A549 (cell line): Measurements from ENCODE around the gene TNP2. TPM values are rescaled to one million over a fixed set of nuclear protein-coding genes. Genes with fewer than 3 reads are reported as not detected.
"Not testable (repeated sequence)": the region's sequence is repeated elsewhere in the genome, so short reads cannot be mapped to it uniquely, and the experiment has no call there.

Source experiments
- ATAC-seq, 2 experiments: fragments of 200-7000 bp in 1 of 2; fragments of >200 bp in 1 of 2; cut with Nextera tagmentation in 1 of 2; cut with Tn5 transposase in 1 of 2; 3 replicates each; pipeline versions ENCODE4 v1.8.0 to v1.9.1; 2018 to 2020; ENCODE audit warnings: mild to moderate bottlenecking in 1 of 2, moderate library complexity in 1 of 2
- CTCF ChIA-PET: fragments of 300-600 bp; sonication (Branson Sonifier 250); formaldehyde crosslinking; extraction: SDS; loops from one replicate; lab custom pipeline; 2021; ENCODE audit warnings: antibody characterized with exemption, inconsistent platforms; lab: Yijun Ruan, JAX
- POLR2A ChIA-PET: fragments of 350-600 bp; formaldehyde crosslinking; extraction: SDS; loops from one replicate; lab custom pipeline; 2021; ENCODE audit warnings: antibody characterized with exemption, inconsistent platforms; lab: Yijun Ruan, JAX
- DNase-seq, 2 experiments: peaks; one replicate each; pipeline versions ENCODE4 v3.0.0 to v3.0.0-alpha.2; 2011 to 2016; ENCODE audit warnings: low read depth in 1 of 2, low spot score in 1 of 2
- FAIRE-seq: peaks from 2 replicates; lab custom pipeline; 2011; peaks lifted over from hg19 to GRCh38; lab: Jason Lieb, UNC
- H3K27ac ChIP-seq, 2 experiments: fragments of >200 bp; sonication (Bioruptor Twin); formaldehyde crosslinking; 3 replicates each; pipeline ENCODE4 v1.5.1; 2016 to 2017
- H3K4me1 ChIP-seq: fragments of >200 bp; sonication (Bioruptor Twin); formaldehyde crosslinking; 3 replicates; pipeline ENCODE4 v1.6.1; 2016
- H3K4me2 ChIP-seq: fragments of >200 bp; sonication (Bioruptor Twin); formaldehyde crosslinking; 3 replicates; pipeline ENCODE4 v1.6.1; 2016
- H3K4me3 ChIP-seq: fragments of >200 bp; sonication (Bioruptor Twin); formaldehyde crosslinking; 3 replicates; pipeline ENCODE4 v1.5.1; 2016
- H3K9me3 ChIP-seq: fragments of >200 bp; sonication (Bioruptor Twin); formaldehyde crosslinking; 3 replicates; pipeline ENCODE4 v1.6.1; 2016
- CBX8 ChIP-seq: fragments of 200-600 bp; sonication (generic); IDR thresholded peaks from 2 replicates; pipeline ENCODE4 v1.6.1; 2016
- CHD4 ChIP-seq: fragments of 200-600 bp; sonication (generic); IDR thresholded peaks from 2 replicates; pipeline ENCODE4 v1.6.1; 2016; ENCODE audit warnings: antibody characterized with exemption, mild to moderate bottlenecking, borderline replicate concordance
- EHMT2 ChIP-seq: fragments of 200-600 bp; sonication (generic); IDR thresholded peaks from 2 replicates; pipeline ENCODE4 v1.6.1; 2016; ENCODE audit warnings: antibody characterized with exemption, low read depth, mild to moderate bottlenecking, moderate library complexity
- ESRRA ChIP-seq: fragments of 150-350 bp; IDR thresholded peaks from 2 replicates; pipeline ENCODE4 v1.6.1; 2014; ENCODE audit warnings: mild to moderate bottlenecking, low read length, borderline replicate concordance
- FOXS1 ChIP-seq: fragments of 250-450 bp; sonication (Bioruptor Pico); IDR thresholded peaks from 2 replicates; pipeline ENCODE4 v1.5.0; 2020; ENCODE audit warnings: mild to moderate bottlenecking, moderate library complexity
- HDAC2 ChIP-seq: fragments of 200-600 bp; sonication (generic); IDR thresholded peaks from 2 replicates; pipeline ENCODE4 v1.6.1; 2016
- HEYL ChIP-seq: fragments of 250-450 bp; sonication (Bioruptor Pico); IDR thresholded peaks from 2 replicates; pipeline ENCODE4 v1.8.0; 2021; ENCODE audit warnings: mild to moderate bottlenecking, moderate library complexity
- MYC ChIP-seq: IDR thresholded peaks from 2 replicates; pipeline ENCODE4 v1.6.1; 2012; ENCODE audit warnings: mild to moderate bottlenecking, inconsistent platforms, low read length, improper control_type of control experiment, borderline replicate concordance
- NPAS2 ChIP-seq: fragments of 250-450 bp; sonication (Bioruptor Pico); IDR thresholded peaks from 2 replicates; pipeline ENCODE4 v1.8.0; 2022; ENCODE audit warnings: mild to moderate bottlenecking, moderate library complexity, borderline replicate concordance
- RFX5 ChIP-seq: fragments of 450-650 bp; IDR thresholded peaks from 2 replicates; pipeline ENCODE4 v1.7.1; 2014; ENCODE audit warnings: antibody characterized with exemption, mild to moderate bottlenecking, moderate library complexity
- RNF2 ChIP-seq: fragments of 200-600 bp; sonication (generic); IDR thresholded peaks from 2 replicates; pipeline ENCODE4 v1.6.1; 2016; ENCODE audit warnings: low read depth, mild to moderate bottlenecking, antibody characterized with exemption, moderate library complexity, borderline replicate concordance
- SREBF2 ChIP-seq: fragments of 450-650 bp; IDR thresholded peaks from 2 replicates; pipeline ENCODE4 v1.6.1; 2014; ENCODE audit warnings: mild to moderate bottlenecking, moderate library complexity
- TFCP2L1 ChIP-seq: fragments of 250-450 bp; sonication (Bioruptor Pico); IDR thresholded peaks from 2 replicates; pipeline ENCODE4 v1.5.0; 2021; ENCODE audit warnings: mild to moderate bottlenecking
- ZSCAN20 ChIP-seq: fragments of 250-450 bp; sonication (Bioruptor Pico); IDR thresholded peaks from 2 replicates; pipeline ENCODE4 v1.8.0; 2022; ENCODE audit warnings: mild to moderate bottlenecking, moderate library complexity
- WGBS: methylation state at CpG from one replicate; pipeline ENCODE4 v1.1.6; 2017; ENCODE audit errors: missing lambda C conversion rate; 5-methylcytosine and 5-hydroxymethylcytosine counted together
- polyA plus RNA-seq, 4 experiments: library from polyadenylated mRNA; depleted of rRNA in 3 of 4; stranded (reverse); fragments of >200 nt; fragmentation: RNase III in 1 of 4; extraction: RNeasy Plus Mini Kit Qiagen cat#74134 plus additional on column Dnase treatment in 1 of 4; gene quantifications; 2 replicates in 3 of 4; 3 replicates in 1 of 4; pipeline ENCODE4 v1.2.3, GENCODE V29; 2011 to 2017
- TF ChIP-seq, protein P1 (sequence below): fragments of 250-450 bp; sonication (Bioruptor Pico); IDR thresholded peaks from 2 replicates; pipeline ENCODE4 v1.5.0; 2020; ENCODE audit warnings: low read depth, mild to moderate bottlenecking, moderate library complexity
- TF ChIP-seq, protein P2 (sequence below): IDR thresholded peaks from 2 replicates; pipeline ENCODE4 v1.6.1; 2012
- TF ChIP-seq, protein P3 (sequence below): fragments of >200 bp; sonication (Bioruptor Twin); formaldehyde crosslinking; IDR thresholded peaks from 3 replicates; pipeline ENCODE4 v1.5.1; 2016

Gene TNP2
- polyA plus RNA-seq, 2 of the 4 experiments (the other 2 are of a cell fraction) = not detected

DNA sequence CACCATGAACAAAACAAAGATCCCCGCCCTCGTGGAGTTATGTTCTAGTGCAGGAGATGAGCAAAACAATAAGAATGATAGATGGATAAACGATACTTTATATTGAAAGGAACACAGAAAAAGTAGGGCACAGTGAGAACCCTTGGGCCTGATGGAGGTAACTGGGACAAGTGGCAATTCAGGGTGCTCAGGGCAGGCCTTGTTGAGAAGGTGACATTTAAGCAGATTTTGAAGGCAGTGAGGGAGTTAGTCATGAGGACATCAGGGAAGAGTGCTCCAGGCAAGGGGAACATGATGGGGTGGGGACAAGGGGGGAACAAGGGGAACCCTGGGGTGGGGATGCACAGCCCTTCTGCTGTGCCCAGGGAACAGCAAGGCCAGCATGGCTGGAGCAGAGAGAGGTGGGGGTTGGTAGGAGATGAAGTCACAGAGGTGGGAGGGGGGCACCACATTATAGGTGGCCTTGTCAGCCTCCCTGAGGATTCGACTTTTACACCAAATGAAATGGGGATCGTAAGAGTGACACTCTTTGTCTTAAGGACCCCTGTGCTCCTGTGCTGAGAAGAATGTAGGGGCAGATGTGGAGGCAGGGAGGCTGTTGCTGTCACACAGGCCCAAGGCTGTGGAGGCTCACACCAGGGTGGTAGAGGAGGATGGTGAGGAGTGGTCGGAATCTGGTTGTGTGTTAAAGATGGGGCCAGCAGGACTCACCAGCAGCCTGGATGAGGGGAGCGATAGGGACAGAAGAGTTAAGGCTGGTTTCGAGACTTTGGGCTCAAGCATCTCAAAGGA, 21.2 kb upstream of the TNP2 start:
- DNase-seq (no peak), FAIRE-seq (no peak), ATAC-seq (no peak)
- ChIA-PET POLR2A (no interaction called here), CTCF (interaction anchor here (1.6 kb wide), 1 partner anchor 34 kb away, joined by 7 read pairs; the partner anchor contains the start of gene SOCS1)
- H3K4me1 ChIP-seq = no peaks in the 10 kb centered on the region
- no peak overlapping the region for H3K4me3 ChIP-seq
- H3K4me2 ChIP-seq = no peak overlapping the region
- no peak overlapping the region for H3K27ac ChIP-seq
- TF ChIP-seq HDAC2 = no peak
- no peak for TF ChIP-seq RFX5
- TF ChIP-seq RNF2 = no peak
- TF ChIP-seq ZSCAN20 (CRISPR knock-in tag) = no peak
- no peak for TF ChIP-seq SREBF2
- TF ChIP-seq CHD4 = no peak
- TF ChIP-seq, protein P1, sequence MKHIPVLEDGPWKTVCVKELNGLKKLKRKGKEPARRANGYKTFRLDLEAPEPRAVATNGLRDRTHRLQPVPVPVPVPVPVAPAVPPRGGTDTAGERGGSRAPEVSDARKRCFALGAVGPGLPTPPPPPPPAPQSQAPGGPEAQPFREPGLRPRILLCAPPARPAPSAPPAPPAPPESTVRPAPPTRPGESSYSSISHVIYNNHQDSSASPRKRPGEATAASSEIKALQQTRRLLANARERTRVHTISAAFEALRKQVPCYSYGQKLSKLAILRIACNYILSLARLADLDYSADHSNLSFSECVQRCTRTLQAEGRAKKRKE = no peak
- TF ChIP-seq MYC = no peak
- no peak for TF ChIP-seq EHMT2
- H3K9me3 ChIP-seq = no peaks in the 10 kb centered on the region
- 46% methylated on average over 8 of the region's 8 CpGs for WGBS

DNA sequence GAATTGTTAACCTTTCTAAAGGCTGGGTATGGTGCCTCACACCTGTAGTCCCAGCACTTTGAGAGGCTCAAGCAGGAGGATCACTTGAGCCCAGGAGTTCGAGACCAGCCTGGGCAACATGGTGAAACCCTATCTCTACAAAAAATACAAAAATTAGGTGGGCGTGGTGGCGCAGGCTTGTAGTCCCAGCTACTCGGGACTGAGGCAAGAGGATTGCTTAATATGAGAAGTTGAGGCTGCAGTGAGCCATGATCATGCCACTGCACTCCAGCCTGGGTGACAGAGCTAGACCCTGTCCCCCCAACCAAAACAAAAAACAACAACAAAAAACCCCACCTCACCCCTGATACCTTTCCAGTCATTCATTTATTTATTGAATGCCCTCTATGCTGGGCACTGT, 20.6 kb upstream of the TNP2 start:
- not testable (repeated sequence) for ATAC-seq, DNase-seq, H3K4me1 ChIP-seq, H3K4me3 ChIP-seq, H3K27ac ChIP-seq, H3K9me3 ChIP-seq, H3K4me2 ChIP-seq, FAIRE-seq
- ChIA-PET POLR2A (interaction anchor here (1.6 kb wide), 1 partner anchor 34 kb away, joined by 7 read pairs; the partner anchor contains the start of gene SOCS1), CTCF (interaction anchor here (0.8 to 1.2 kb wide), 2 partner anchors 32 to 325 kb away, joined by 3 to 4 read pairs; no protein-coding TSS in a partner anchor)
- 47% methylated on average over 4 of the region's 4 CpGs for WGBS

DNA sequence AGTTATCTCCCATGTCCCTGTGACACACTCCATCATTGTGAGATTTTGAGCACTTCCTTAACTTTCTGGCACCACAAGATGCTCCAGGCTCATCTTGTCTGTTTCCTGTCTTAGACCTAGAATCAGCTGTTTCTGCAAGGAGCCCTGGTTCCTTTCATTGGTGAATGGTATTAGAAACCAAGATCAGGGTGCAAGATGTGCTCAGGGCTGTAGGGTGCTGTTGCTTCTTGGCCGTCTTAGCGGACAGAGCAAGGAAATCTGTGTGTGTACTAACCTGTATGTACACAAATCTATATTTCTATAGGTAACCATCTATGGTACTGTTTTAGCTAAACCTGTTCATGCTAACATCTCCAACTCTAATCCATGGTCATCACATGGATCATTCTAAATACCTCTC, 20.1 kb upstream of the TNP2 start:
- CTCF ChIA-PET = interaction anchor here (0.8 to 1.2 kb wide), 2 partner anchors 32 to 325 kb away, joined by 3 to 4 read pairs; no protein-coding TSS in a partner anchor
- no peak overlapping the region for H3K4me3 ChIP-seq
- FAIRE-seq (no peak), ATAC-seq (no peak), DNase-seq (no peak)
- POLR2A ChIA-PET = interaction anchor here (1.6 kb wide), 1 partner anchor 33 kb away, joined by 7 read pairs; the partner anchor contains the start of gene SOCS1
- TF ChIP-seq HEYL (CRISPR knock-in tag) = no peak
- no peak for TF ChIP-seq CBX8
- TF ChIP-seq ESRRA = no peak
- TF ChIP-seq TFCP2L1 = no peak
- no peak for TF ChIP-seq FOXS1
- TF ChIP-seq NPAS2 (CRISPR knock-in tag) = no peak
- TF ChIP-seq, protein P2, sequence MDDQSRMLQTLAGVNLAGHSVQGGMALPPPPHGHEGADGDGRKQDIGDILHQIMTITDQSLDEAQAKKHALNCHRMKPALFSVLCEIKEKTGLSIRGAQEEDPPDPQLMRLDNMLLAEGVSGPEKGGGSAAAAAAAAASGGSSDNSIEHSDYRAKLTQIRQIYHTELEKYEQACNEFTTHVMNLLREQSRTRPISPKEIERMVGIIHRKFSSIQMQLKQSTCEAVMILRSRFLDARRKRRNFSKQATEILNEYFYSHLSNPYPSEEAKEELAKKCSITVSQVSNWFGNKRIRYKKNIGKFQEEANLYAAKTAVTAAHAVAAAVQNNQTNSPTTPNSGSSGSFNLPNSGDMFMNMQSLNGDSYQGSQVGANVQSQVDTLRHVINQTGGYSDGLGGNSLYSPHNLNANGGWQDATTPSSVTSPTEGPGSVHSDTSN = no peak
- TF ChIP-seq, protein P3, sequence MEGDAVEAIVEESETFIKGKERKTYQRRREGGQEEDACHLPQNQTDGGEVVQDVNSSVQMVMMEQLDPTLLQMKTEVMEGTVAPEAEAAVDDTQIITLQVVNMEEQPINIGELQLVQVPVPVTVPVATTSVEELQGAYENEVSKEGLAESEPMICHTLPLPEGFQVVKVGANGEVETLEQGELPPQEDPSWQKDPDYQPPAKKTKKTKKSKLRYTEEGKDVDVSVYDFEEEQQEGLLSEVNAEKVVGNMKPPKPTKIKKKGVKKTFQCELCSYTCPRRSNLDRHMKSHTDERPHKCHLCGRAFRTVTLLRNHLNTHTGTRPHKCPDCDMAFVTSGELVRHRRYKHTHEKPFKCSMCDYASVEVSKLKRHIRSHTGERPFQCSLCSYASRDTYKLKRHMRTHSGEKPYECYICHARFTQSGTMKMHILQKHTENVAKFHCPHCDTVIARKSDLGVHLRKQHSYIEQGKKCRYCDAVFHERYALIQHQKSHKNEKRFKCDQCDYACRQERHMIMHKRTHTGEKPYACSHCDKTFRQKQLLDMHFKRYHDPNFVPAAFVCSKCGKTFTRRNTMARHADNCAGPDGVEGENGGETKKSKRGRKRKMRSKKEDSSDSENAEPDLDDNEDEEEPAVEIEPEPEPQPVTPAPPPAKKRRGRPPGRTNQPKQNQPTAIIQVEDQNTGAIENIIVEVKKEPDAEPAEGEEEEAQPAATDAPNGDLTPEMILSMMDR = no peak
- WGBS = 89% methylated on average over 2 of the region's 2 CpGs
- no peak overlapping the region for H3K27ac ChIP-seq
- H3K4me2 ChIP-seq = no peak overlapping the region
- H3K4me1 ChIP-seq = no peaks in the 10 kb centered on the region
- H3K9me3 ChIP-seq = no peaks in the 10 kb centered on the region
